ENCODE data around the gene FSD2. TPM values are rescaled to one million over a fixed set of nuclear protein-coding genes. Genes with fewer than 3 reads are reported as not detected.

FSD2 gene
- total and polyA plus RNA-seq, 2 experiments from 2014 or later, result 0.18 TPM; not detected in 1

GRCh38 chr15:82850731-82851130 lies 44.9 kb upstream of the FSD2 start:
- Histone ChIP-seq H3K4me1 (ENCODE audit: insufficient read depth) (peaks cover 7% of the 10 kb centered on the region), H3F3A (replicated peaks; ENCODE audit: low read depth) (no peaks in the 10 kb centered on the region), H3K27ac (ENCODE audit: low read depth) (no peak overlapping the region), H3K9me2 (ENCODE audit: insufficient read depth) (no peaks in the 10 kb centered on the region), H3K36me3 (ENCODE audit: insufficient read depth) (no peaks in the 10 kb centered on the region), H3K27me3 (ENCODE audit: insufficient read depth) (no peaks in the 10 kb centered on the region), H3K79me2 (replicated peaks; ENCODE audit: insufficient read depth) (no peaks in the 10 kb centered on the region), H2AFZ (no peak overlapping the region), H3K4me2 (no peak overlapping the region), H3K4me3 (no peak overlapping the region), H4K20me1 (replicated peaks; ENCODE audit: insufficient read depth) (no peaks in the 10 kb centered on the region)
- peaks cover 19% of the 10 kb centered on the region for H3K27me3 Mint-ChIP-seq (ENCODE audit: insufficient read depth, low read depth, poor library complexity)
- DNase-seq (ENCODE audit: low spot score) (no peak), ATAC-seq (no peak)
- no peaks in the 10 kb centered on the region for H3K36me3 Mint-ChIP-seq (ENCODE audit: low read depth)
- H3K27ac Mint-ChIP-seq, result no peak overlapping the region; the same call in 1 of the 2 replicates
- H3K9me3 Mint-ChIP-seq, result no peaks in the 10 kb centered on the region
- no peak overlapping the region for H3K4me3 Mint-ChIP-seq
- H3K4me1 Mint-ChIP-seq, result peaks cover 15% of the 10 kb centered on the region
- no peak for TF ChIP-seq STAT1 (IDR thresholded peaks at IDR 0.05; ENCODE audit: unreplicated experiment)
- no peak for TF ChIP-seq EZH2 (IDR thresholded peaks at IDR 0.05; ENCODE audit: low read depth, unreplicated experiment)
- no peak for TF ChIP-seq REST (IDR thresholded peaks at IDR 0.05; ENCODE audit: unreplicated experiment)
- no peak for TF ChIP-seq ZNF114 (CRISPR knock-in tag; IDR thresholded peaks at IDR 0.05)
- no peak for TF ChIP-seq ZNF331 (CRISPR knock-in tag; IDR thresholded peaks at IDR 0.05; ENCODE audit: low read depth)
- no peak for TF ChIP-seq JUNB (IDR thresholded peaks at IDR 0.05; ENCODE audit: unreplicated experiment)
- no peak for TF ChIP-seq ZNF462 (CRISPR knock-in tag; IDR thresholded peaks at IDR 0.05)
- no peak for TF ChIP-seq NANOG (IDR thresholded peaks at IDR 0.05; ENCODE audit: borderline replicate concordance)
- no peak for TF ChIP-seq CTCF (conservative IDR thresholded peaks at IDR 0.05; ENCODE audit: low read depth in 2 of 2)
- TF ChIP-seq EZH2phosphoT487 (IDR thresholded peaks at IDR 0.05; ENCODE audit: unreplicated experiment), result no peak
- TF ChIP-seq CREB1 (CRISPR knock-in tag; IDR thresholded peaks at IDR 0.05; ENCODE audit: low read depth), result no peak
- no peak for TF ChIP-seq ETS1 (IDR thresholded peaks at IDR 0.05)
- no peak for TF ChIP-seq POLR2AphosphoS5 (IDR thresholded peaks at IDR 0.05; ENCODE audit: low read depth)

Measured in GM23338 (cell line).